HG03139 (cell line): ENCODE measurements around the gene RFLNA.

Experiments used
- ATAC-seq: cut with Tn5 transposase; IDR thresholded peaks from one replicate; pipeline ENCODE4 v1.9.1; 2021; ENCODE audit not compliant: unreplicated experiment

Gene RFLNA

DNA sequence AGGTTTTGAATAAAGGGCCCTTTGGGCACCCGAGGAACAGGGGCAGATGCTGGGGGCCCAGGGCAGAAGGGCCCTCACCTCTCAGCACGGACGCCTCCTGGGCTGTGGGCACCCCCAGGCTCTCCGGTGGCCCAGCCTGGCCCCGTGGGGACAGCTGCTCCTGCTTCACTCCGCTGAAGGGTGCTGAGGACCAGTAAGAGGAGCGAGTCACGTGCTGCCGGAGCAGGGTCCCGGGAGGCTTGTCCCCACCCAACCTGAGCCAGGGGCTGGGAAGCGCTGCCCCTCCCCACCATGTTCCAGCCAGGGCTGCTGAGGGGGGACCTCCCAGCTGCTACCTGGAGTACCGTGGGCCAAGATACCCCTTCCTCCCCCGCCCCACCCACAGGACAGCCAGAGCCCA lies 59.5 kb downstream of the RFLNA start:
- ATAC-seq = no peak

DNA sequence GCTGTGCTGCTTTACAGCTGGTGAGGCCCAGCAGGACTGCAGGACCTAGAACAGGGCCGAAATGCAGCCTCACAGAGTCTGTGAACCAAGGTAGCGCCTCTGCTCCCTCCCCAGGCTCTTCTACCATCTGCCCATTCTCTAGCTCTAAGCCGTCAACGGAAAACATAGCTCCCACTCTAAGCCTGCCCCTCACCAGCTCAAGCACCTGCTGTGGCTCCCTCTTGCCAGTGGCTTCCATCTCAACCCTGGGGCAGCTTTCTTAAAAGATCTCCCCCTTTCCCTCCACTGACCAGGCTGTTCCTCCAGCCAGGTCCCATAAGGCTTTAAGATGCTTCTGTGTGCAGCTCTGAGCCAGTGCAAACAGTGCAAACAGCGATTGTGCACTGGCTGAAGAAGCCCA lies 61.3 kb downstream of the RFLNA start:
- no peak for ATAC-seq

DNA sequence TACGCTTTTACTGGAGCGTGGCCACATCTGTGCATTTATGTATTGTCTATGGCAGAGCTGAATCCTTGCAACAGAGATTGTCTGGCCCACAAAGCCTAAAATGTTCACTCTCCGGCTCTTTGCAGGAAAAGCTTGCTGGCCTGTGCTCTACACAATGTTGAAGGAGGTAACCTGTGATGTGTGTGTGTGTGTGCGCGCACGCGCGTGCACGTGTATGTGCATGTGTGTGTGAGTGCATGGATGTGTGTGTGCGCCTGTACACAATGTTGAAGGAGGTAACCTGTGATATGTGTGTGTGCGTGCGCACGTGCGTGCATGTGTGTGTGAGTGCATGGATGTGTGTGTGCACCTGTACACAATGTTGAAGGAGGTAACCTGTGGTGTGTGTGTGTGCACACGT lies 62.7 kb downstream of the RFLNA start:
- no peak for ATAC-seq

DNA sequence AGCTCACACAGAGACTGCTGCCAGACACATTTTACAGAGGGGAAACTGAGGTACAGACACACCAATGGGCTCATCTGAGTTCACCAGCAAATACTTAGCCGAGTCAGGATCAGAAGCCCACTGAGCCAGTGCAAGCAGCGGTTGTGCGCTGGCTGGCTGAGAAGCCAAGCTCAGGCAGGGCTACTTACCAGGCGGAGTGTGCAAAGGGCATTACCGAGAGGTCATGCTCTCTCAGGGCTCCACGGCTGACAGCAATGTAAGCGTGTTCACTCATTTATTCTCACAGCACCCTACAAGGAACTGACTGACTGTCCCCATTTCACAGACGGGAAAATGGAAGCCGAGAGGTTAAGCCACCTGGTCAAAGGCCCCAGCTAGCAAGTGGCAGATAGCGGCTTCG lies 63.7 kb downstream of the RFLNA start:
- no peak for ATAC-seq

DNA sequence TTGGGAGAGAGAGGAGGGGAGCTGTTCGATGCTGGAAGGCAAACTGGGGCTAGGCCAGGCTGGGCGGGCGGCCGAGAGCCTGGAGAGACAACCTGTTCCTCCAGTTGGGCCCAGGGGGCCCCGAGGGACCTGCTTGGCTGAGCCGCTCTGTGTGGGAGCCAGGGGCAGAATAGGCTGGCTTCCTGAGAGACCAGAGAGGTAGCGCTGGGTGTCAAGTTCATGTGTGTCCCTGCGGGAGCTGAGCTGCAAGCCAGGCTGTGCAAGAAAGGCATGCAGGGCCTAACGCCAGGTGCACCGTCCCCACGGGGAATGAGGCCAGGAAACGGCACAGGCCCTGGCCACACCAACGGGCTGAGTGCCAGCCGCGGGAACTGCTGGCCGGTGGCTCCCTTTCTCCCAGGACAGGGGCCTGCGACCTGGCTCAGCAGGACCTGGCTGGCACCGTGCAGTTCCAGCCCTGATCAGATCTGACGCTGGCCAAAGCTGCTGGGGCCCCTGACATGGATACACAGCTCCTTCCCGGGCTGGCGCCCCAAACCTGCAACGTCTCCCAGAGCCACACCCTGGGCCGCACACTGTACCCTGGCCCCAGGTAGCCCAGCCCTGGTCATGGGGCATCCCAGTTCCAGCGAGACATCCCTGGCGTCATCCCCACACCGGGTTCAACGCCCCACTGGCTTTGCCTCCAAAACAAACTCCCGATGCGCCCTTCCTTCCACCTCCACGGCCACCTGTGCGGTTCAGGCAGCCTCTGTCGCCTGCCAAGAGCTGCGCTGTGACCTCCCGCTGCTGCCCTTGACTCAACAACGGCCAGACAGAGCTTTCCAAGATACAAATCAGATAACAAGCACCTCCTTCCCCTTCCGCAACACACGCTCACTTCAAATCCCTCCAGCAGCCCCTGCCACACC lies 65.0 kb downstream of the RFLNA start:
- no peak for ATAC-seq

DNA sequence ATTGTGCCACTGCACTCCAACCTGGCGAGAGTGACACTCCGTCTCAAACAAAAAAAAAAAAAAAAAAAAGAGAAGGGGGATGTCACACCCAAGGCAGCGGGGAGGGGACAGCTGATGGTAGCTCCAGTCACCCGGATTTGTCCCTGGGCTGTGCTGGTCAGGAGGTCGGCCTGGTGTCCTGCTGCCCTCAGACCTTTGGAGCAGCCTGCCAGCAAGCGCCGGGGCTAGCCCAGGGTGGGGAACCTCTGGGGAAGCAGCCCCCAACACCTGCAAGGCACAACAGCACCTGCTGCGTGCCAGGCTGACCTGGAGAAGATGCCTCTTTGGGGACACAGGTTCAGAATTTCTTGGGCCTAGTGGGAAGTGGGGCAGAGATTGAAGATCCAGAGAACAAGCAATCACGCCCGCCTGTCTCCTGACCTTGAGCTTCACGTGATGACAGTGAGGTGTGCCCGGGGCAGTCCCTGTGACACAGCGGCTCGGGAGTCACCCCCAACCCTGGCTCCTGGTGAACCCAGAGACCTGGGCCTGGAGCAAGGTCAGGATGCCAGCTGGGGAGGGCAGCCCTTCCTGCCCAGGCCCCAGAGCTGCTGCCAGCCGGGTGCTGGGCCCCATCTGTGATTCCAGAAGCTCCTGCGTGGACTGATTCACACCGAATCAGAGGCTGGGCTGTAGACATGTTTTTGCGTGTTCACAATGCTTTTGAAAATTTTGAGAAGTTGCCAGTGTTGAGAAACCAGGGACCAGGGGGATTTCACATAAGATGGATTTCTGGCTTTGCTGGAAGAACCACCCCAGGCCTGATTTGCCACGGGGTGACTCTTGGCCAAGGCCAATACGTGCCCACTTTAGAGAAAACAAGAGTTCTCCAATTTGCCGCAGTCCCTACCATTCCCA lies 66.4 kb downstream of the RFLNA start:
- ATAC-seq = no peak

DNA sequence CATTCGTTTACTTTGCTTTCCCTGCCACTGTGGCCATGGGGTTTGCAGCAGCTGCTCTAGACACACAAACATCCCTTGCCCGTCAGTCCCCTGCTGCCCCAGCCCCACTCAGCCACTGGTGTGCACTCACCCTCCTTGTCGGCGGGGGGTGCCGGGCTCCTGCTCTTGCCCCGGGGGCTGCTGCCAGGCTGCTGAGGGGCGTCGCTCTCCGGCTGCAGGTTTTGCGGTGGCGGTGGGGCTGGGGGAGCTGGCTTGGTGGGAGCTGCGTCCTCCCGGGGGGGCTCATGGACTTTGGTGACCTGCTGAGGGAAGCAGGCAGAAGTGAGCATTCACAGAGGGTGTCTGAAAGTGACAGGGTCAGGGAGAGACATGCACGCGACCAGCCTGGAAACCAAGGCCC lies 67.1 kb downstream of the RFLNA start:
- no peak for ATAC-seq

DNA sequence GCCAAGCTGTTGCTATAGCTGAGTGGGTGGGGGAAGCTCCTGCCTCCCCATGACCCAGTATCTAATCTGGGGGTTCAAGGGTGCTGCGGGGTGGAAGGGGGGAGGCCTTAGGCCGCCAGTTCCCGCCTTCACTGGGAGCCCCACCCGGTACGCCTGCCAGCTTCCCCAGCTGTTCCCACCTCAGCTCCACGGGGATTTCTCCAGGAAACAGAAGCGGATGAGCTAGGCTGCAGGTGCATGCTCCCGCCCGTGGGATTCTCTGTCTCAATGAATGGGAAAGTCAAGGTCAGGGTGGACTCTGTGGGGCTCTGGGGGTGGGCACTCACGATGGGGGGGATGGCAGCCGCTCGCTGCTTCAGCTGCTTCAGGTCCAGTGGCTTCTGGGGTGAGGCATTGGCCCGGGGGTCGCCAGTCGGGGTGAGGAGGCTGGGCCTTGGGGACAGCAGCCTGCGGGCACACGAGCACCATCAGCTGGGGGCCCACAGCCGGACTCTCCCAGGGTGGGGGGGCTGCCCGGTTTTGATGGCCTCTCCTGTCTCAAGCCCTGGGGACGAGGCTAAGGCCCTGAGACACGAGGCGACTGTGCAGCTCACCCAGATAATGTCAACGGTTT lies 68.6 kb downstream of the RFLNA start:
- no peak for ATAC-seq

DNA sequence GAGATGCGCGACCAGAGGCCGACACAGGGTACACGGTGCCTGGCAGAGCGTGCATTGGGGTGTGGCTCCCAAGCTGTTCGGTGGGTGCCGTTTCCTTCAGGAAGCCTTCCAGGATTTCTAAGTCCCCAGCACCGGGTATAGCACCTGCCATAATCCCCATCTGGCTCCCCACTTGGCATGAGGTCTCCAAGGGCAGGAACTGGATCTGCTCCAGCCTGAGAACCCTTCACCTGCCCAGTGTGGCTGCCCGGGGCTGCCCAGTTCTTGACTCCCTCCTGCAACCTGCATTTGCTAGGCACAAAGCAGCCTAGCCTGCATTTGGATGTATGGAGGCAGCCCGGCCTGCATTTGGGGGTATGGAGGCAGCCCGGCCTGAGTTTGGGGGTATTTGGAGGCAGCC lies 69.7 kb downstream of the RFLNA start:
- ATAC-seq = no peak
